Measurements from ENCODE around the gene PGM3. TPM values are rescaled to one million over a fixed set of nuclear protein-coding genes. Genes with fewer than 3 reads are reported as not detected.

The PGM3 gene
- total RNA-seq, 1 donor from 2014 or later, result 10.1 TPM

GRCh38 chr6:83202031-83202430 is 9.0 kb upstream of the PGM3 start:
- intact Hi-C loops (cut with DNase I), result no loop called here
- H3K27ac ChIP-seq, result no peak overlapping the region
- no peak for DNase-seq (ENCODE audit: extremely low spot score in 2 of 2)

GRCh38 chr6:83199863-83200225 is 6.8 kb upstream of the PGM3 start:
- DNase-seq (ENCODE audit: extremely low spot score in 2 of 2), result no peak
- TF ChIP-seq POLR2A (IDR thresholded peaks at IDR 0.05), result no peak
- TF ChIP-seq POLR2AphosphoS5 (IDR thresholded peaks at IDR 0.05; ENCODE audit: insufficient read depth in 1 of 2, low read depth in 1 of 2), result no peak
- no peak for TF ChIP-seq CTCF (IDR thresholded peaks at IDR 0.05)
- Histone ChIP-seq H3K4me1 (peaks cover 2% of the 10 kb centered on the region), H3K27ac (no peak overlapping the region), H3K9me3 (no peaks in the 10 kb centered on the region), H3K27me3 (no peaks in the 10 kb centered on the region), H3K4me3 (no peak overlapping the region), H3K36me3 (no peaks in the 10 kb centered on the region)
- intact Hi-C loops (cut with DNase I), result no loop called here

More at GRCh38 chr6:83202031-83202430, 9.0 kb upstream of the PGM3 start:
- TF ChIP-seq CTCF (IDR thresholded peaks at IDR 0.05), result no peak
- no peak for TF ChIP-seq POLR2A (IDR thresholded peaks at IDR 0.05)
- TF ChIP-seq POLR2AphosphoS5 (IDR thresholded peaks at IDR 0.05; ENCODE audit: insufficient read depth in 1 of 2, low read depth in 1 of 2), result no peak
- Histone ChIP-seq H3K36me3 (no peaks in the 10 kb centered on the region), H3K9me3 (no peaks in the 10 kb centered on the region), H3K4me1 (no peaks in the 10 kb centered on the region), H3K27me3 (no peaks in the 10 kb centered on the region), H3K4me3 (no peak overlapping the region)

GRCh38 chr6:83199173-83199862 is 6.3 kb upstream of the PGM3 start:
- Histone ChIP-seq H3K4me1 (peaks cover 8% of the 10 kb centered on the region), H3K27ac (no peak overlapping the region), H3K4me3 (no peak overlapping the region), H3K27me3 (no peaks in the 10 kb centered on the region), H3K36me3 (no peaks in the 10 kb centered on the region), H3K9me3 (no peaks in the 10 kb centered on the region)
- TF ChIP-seq POLR2A (IDR thresholded peaks at IDR 0.05) (no peak), CTCF (IDR thresholded peaks at IDR 0.05) (no peak), POLR2AphosphoS5 (IDR thresholded peaks at IDR 0.05; ENCODE audit: insufficient read depth in 1 of 2, low read depth in 1 of 2) (no peak)
- intact Hi-C loops (cut with DNase I), result no loop called here
- DNase-seq (ENCODE audit: extremely low spot score in 2 of 2), result no peak

GRCh38 chr6:83198486-83199172 is 5.6 kb upstream of the PGM3 start:
- Histone ChIP-seq H3K4me1 (peaks cover 13% of the 10 kb centered on the region), H3K27ac (no peak overlapping the region), H3K27me3 (no peaks in the 10 kb centered on the region), H3K36me3 (no peaks in the 10 kb centered on the region), H3K9me3 (no peaks in the 10 kb centered on the region), H3K4me3 (no peak overlapping the region)
- DNase-seq (ENCODE audit: extremely low spot score in 2 of 2), result no peak
- TF ChIP-seq POLR2AphosphoS5 (IDR thresholded peaks at IDR 0.05; ENCODE audit: insufficient read depth in 1 of 2, low read depth in 1 of 2) (no peak), CTCF (IDR thresholded peaks at IDR 0.05) (no peak), POLR2A (IDR thresholded peaks at IDR 0.05) (no peak)
- intact Hi-C loops (cut with DNase I), result no loop called here

Data from vagina (tissue), 2 donors.